Stimulated activated CD8-positive, alpha-beta memory T cell treated with anti-CD3 and anti-CD28 coated beads, Interleukin-4, amount 100 ng/mL, for 4 hours (primary cell): Measurements from ENCODE around the gene PSMG3.

Experiments
- DNase-seq, 2 donors: peaks; one replicate each; pipeline ENCODE4 v3.0.0-alpha.2; 2020; ENCODE audit warnings: low read depth in 2 of 2, low spot score in 1 of 2

The PSMG3 gene

DNA sequence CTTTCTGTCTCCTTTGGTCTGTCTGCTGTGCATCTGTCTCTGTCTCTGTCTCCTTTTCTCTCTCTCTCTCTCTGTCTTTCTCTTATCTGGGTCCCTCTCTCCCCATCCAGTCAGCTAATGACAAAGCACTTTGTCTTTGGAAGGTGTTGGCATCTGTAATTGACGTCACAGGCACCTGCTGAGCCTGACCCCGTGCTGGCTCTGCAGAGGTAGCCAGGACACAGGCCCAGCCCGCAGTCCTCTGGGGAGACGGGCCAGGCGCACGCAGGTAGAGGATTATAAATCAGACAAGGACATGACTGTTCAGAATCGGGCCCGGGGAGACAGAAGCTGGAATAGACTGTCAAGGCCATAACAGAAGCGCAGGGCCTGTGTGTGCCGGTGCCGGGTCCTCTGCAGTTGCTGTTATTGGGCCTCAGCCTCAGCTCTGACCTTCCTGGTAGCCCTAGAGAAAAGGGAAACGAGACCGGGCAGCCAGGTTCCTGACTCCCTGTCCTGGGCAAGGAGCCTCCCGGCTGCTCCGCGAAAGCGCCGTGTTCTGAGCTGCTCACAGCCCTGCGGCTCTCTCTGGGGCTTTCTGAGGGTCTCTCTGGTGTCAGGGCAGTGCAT lies 10.7 kb upstream of the PSMG3 start:
- no peak for DNase-seq

DNA sequence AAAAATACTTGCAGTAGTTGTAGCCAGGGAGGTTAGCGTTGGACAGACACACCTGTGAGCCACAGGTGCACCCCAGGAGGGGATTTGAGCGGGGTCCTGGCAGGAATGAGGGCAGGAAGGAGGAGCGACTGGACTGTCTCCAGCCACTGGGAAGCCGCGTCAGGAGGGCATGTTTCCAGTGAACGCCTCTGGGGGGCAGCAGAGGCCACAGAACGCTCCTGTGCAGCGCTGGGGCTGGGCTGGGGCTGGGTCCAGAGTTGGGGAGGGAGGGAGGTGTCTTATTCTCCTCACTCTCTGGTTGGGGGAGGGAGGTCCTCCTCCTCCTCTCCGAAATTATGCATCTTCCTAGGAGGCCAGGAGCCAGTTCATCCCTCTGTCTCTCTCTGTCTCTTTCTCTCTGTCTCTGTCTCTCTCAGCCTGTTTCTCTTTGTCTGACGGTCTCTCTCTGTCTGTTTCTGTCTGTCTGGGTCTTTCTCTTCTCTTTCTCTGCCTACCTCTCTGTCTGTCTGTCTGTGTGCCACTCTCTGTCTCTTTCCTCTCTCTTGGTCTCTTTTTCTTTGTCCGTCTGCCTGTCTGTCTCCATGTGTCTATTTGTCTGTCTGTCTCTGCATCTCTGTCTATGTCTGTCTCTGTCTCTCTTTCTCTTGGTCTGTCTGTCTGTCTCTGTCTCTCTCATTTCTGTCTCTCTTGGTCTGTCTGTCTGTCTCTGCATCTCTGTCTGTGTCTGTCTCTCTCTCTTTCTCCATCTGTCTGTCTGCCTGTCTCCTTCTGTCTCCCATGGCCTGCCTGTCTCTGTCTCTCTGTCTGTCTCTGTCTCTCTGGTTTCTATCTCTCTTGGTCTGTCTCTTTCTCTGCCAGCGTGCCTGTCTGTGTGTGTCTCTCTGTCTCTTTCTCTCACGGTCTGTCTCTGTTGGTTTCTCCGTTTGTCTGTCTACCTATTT lies 9.9 kb upstream of the PSMG3 start:
- peak; percentile 34 to 57 for DNase-seq

DNA sequence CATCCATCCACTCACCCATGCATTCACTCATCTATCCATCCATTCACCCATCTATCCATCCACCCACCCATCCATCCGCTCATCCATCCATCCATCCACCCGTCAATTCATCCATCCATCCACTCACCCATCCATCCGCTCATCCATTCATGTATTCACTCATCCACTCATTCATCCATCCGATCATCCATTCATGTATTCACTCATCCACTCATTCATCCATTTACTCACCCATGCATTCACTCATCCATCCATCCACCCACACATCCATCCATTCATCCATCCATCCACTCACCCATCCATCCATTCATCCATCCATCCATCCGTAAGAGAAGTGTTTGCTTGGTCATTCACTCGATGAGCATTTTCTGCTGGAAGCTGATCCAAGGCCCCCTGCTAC lies 8.7 kb upstream of the PSMG3 start:
- no peak for DNase-seq

DNA sequence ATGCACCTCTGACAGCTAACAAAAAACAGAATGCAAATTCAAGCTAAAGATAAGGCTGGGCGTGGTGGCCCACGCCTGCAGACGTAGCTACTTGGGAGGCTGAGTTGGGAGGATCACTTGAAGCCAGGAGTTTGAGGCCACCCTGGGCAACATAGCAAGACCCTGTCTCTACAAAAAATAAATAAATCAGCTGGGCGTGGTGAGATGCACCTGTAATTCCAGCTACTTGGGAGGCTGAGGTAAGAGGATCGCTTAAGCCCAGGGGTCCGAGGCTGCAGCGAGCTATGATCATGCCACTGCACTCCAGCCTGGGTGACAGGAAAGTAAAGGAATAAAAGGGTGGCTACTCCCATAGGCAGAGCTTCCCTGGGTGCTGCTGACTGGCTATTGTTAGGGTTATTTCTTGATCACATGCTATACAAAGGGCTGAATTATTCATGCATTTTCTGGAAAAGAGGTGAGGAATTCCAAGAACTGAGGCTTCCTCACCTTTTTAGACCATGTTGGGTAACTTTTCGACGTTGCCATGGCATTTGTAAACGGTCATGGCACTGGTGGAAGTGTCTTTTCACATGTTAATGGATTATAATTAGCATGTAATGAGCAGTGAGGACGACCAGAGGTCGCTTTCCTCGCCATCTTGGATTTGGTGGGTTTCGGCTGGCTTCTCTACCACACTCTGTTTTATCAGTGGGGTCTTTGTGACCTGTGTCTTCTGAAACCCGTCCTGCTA lies 6.9 kb upstream of the PSMG3 start:
- DNase-seq = no peak

DNA sequence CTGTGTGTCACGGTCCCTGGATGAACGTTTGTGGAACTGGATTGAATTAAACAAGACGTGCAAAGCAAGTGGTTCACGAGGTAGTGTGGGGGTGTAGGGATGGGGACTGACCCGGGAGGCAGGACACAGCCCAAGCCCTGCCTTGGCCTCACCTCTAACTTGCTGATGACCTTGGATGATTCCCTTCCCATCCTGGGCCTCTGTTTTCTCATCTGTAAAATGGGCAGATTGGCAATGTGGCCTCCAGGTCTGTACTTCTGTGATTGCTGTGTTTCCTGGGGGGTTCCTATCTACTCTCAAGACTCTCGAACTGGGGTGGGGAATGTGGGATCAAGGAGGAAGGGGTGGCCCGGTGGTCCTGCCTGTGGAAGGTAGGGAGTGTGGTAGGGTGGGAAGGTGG lies 6.0 kb upstream of the PSMG3 start:
- no peak for DNase-seq

DNA sequence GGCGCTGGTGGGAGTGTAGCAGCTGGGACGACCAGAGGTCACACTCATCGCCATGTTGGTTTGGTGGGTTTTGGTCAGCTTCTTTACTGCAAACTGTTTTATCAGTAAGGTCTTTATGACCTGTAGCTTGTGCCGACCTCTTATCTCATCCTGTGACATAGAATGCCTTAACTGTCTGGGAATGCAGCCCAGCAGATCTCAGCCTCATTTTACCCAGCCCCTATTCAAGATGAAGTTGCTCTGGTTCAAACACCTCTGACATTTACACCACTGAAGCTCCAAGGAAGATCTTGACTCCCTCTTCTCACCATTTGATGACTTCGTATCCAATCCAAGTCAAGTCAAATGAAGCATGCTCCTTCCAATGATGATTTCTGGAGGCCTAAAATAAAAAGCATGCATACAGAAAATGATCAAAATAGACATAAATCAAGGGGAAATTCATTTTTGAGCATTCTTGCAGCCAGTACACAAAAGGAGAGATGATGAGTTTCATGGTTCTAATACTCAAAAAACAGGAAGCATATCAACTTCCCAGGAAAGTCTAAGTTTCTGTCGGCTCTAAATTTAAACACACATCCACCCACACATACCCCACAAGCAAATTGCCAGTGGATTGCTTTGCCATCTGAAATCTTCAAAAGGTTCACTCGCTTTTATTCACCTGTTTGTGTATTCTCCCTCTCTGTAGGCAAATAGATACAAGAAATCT lies 2.4 kb upstream of the PSMG3 start:
- DNase-seq = no peak

DNA sequence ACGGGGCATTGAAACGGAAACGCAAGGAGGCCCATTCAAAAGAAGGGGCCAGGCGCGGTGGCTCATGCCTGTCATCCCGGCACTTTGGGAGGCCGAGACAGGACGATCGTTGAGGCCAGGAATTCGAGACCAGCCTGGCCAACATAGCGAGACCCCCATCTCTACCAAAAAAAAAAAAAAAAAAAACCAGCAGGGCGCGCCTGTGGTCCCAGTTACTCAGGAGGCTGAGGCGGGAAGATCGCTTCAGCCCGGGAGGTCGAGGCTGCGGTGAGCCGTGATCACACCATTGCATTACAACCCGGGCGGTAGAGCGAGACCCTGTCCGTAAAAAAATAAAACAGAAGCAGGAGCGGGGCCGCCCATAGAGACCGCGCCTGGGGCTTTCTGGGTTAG lies 396 bp downstream of the PSMG3 start:
- no peak for DNase-seq

DNA sequence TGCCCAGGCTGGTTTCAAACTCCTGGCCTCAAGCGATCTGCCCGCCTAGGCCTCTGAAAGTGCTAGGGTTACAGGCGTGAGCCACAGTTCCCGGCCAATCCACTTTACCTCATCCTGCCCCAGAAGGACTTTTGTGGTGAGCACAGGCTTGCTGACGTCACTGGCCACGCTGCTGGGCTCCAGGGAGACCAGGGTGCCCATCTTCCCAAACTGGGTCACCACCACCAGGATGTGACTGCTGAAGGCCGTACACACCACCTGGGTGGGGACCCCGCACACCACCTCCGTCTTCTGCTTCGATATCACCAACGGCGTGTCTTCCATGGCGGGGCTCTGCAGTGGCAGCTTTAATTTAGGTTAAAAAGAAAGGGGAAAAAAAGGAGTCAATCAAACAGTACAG lies 816 bp downstream of the PSMG3 start:
- DNase-seq = no peak

DNA sequence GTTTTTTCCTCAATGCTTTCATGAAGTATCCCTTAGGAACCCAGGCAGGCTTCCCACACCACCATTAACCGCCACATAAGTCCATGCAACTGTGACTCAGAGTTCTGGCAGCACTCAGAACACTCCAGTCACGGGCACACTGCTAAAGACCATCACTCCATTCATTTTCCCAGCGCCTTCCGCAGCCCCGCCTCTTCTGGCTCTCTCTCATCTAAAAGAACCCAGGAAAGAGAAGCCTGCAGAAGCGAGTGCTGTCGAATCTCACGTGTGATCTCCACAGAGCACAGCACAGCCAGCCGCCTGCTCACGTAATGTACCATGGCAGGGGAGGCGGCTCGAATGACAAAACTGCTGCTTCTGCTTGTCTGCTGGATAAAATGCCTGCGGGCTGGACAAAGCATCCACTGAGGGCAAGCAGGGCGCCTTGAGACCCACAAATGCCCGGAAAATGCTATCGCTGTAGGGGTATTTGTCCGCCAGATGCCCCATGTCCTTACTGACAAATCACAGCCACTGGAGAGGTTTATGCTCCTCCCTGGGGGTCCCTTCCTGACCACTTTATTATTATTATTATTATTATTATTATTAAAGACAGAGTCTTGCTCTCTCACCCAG lies 1.8 kb downstream of the PSMG3 start:
- DNase-seq = no peak

DNA sequence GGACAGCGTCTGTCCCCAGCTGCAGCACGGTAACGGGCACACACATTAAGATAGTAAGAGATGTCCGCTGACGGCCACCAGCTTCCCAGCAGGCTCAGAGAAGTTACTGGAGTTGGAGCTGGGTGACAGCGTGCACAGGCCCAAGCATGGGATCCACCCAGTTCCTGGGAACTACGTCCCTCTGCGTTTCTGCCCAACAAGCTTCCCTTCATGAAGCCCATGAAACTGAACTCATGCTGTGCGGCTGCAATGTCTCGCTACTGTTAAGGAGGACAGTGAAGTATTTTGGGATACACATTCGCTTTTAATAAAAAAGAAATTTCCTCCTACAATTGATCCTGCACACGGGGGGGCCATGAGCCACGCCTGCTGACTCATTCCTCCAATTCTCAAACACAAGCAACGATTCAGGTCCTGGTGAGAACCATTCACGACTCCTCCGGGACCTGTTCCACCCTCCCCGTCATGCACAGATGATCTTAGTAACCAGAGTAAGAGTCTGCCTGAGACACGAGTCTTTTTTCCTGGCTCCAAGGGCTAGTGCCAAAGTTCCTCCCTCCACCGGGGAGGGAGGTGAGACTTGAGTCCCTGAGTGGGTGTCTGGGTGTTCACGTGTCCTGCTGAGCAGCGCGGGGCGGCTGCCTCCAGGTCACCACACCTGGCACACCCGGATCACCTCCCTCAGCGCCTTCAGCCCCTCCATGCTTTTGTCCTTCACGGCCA lies 2.6 kb downstream of the PSMG3 start:
- no peak for DNase-seq

DNA sequence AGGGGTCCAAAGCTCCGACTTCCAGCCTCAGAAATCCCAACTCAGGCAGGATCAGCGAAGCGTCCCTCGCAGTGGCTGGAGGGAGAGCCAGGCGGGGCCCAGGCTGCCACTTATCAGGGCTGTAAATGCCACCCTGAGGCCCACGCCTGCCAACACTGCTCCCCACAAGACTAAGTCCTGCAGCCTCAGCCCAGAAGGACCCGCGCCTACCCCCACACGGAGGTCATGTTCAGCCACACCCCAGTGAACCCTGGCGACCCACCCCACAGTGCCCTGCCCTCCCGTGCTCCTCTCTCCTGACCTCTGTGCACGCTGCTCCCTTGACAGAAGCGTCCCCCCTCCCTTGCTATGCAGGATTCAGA lies 3.2 kb downstream of the PSMG3 start:
- no peak for DNase-seq

DNA sequence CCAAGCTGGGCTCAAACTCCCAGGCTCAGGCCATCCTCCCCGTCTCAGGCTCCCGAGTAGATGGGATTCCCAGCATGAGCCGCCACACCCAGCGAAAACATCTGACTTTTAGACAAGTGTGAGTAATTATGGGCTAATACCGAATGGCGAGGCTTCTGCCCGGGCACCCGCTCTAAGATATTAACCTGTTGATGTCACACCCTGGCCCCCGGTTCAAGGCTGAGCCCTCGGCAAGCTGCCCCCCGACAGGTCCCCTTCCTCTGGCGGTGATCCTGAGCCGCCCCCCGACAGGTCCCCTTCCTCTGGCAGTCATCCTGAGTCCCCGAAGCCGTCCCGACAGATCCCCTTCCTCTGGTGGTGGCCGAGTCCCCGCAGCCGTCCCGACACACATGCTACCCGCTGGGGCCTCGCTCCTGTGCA lies 5.2 kb downstream of the PSMG3 start:
- DNase-seq = no peak

DNA sequence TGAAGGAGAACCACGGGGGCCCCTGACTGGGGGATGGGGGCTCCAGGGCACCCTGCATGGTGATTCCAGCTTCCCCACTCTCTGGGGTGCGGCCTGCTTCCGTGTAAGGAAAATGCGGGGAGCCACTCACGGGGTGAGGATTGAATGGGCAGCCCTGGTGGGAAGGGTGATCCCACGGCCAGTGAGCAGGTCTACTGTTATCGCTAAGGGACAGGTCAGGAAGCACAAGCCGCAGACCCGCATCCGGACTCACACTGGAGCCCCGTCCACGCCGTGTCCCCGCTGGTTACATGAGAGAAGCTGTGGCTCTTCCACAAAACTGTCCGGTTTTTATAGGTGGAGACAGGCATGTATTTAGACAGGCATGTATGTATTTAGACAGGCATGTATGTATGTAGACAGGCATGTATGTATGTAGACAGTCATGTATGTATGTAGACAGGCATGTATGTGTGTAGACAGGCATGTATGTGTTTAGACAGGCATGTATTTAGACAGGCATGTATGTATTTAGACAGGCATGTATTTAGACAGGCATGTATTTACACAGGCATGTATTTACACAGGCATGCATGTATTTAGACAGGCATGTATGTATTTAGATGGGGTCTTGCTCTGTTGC lies 5.7 kb downstream of the PSMG3 start:
- DNase-seq = no peak

DNA sequence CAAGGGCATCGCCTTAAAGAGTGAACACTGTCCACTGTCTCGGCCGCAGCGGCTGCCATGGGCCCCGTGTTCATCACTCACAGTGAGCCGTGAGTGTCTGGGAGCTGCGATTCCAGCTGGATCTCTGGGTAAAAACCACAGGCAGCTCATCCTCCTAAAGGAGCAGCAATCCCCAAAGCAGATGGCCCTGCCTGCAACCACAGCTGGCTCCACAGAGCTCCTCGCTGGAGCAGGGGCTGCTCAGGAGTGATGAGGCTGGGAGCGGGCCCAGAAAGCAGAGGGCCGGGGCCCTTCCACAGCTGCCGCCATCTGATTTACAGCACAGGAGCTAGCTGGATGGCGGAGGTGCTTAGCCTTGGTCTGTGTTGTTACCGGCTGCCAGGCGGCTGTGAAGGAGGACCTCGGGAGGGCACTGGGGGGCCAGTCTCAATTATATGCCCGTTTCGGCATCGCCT lies 7.2 kb downstream of the PSMG3 start:
- DNase-seq = no peak

DNA sequence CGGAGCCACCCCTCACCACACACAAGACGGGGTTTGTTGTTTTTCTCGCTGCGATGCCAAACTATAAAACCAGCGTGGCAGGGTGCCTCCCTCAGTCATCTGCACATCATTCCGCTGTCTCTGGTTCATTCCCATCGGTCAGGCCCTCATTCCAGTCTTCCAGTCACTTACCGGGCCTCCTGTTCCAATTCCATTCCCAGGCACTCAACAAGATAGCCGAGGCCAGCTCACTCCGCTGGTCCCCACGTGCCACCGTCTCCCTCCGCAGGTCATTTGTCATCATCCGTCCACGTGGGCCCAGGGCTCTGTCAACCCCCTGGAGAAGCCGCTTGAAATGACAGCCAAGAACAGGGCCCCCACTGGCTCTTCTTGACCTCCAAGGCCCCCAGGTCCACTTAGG lies 7.7 kb downstream of the PSMG3 start:
- no peak for DNase-seq

DNA sequence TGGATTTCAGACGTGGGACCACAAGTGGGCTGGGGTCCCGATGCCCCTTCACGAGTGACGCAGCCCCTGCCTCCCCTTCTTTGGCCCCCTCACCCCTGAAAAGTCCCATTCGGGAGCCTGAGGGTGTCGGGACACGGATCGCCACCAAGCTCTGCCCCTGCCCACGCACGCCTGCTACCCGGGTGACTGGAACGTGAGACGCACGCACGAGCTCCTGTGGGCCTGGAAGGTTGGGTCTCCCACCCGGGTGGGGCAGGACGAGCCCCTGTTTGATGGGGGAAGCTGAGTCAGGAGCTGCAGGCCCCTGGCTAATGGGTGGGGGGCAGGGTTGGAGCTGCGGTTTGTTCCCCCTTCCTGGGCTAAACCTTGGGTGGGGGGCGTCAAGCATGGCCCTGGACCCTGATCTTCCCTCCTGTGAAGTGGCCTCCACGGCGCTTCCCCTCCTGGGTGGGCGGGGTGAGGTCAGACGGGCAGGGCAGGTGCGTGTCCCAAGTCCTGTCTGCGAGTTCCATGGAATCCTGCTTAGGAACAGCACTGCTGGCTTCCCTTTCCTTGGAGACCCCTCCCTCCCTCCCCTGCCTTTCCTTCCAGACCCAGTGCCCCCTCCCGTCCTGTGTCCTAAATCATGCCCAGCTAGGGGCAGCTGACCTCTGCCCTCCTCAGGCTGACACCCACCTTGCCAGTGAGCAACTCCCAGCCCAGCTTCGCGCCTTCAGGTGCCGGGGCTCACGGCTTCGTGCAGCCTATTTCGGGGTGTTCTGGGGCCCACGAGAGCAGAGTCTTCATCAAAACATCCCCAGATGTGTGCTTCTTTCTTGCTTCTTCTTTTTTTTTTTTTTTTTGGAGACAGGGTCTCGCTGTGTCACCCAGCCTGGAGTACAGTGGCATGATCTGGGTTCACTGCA lies 8.5 kb downstream of the PSMG3 start:
- no peak for DNase-seq

DNA sequence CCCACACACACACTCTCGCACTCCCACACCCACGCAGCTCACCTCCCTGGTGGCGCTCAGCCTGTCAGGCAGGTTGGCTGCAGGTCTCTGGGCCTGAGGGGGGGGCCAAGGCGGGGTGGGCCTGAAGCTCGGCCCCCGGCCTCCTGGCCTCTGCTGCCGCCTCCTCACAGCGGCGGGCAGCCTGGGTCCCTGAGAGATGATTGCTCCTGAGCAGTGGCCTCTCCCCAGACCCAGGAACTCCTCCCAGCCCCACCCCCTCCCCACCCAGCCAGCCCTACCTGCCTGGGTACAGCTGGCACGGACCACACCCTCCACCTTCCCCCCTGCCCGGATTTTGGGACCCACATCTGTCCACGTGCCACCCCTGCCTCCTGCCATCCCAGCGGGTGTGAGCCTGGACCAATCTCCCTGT lies 9.2 kb downstream of the PSMG3 start:
- no peak for DNase-seq

DNA sequence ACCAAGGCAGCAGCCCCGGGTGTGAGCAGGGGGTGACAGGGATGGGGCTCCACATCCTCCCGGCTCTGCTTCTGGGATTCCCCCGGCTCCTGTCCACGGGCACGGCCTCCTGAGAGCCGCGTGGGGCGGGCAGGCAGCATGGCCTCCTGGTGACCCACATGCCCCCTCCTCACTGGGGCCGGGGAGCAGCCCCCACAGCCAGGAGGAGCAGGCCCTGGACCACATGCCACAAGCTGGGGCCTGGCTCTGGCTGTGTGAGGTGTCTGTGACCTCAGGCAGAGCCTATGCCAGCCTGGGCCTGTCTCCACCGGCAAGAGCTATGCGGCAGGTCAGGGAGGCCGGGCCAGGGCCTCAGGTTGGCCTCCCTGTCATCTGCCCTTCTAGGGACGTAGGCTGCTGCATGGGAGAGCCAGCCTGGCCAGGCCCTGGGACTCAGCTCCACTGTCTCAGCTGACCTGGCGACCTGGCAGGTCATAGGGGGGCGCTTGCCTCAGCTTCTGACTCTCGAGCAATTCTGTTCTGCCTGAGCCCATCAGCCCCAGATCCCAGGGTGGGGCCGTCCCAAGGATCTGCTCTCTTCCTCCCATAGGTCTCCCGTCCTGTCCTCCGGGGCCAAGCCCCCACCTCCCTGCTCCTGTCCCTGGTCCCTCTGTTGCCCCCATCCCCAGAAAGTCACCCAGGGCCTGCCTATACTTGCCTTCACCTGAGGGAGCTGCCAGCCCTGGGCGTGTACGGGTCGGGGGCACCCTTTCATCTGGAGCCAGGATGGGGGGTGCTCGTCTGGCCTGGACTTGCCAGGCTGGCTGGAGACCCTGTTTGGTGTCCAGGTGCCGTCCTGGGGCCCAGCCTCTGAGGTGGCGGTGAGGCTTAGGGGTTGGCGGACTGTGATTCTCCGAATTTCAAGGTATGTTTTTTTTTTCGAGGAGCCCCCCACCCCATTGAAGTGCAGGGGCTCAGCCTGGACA lies 9.9 kb downstream of the PSMG3 start:
- no peak for DNase-seq
